Measurements from ENCODE around the gene ADARB1.
A peak's percentile ranks its signal among the peaks of the same experiment; 100 is the strongest.
"Not testable (repeated sequence)": the region's sequence is repeated elsewhere in the genome, so short reads cannot be mapped to it uniquely, and the experiment has no call there.

Gene ADARB1

GRCh38 chr21:45135868-45136267, 61.5 kb downstream of the ADARB1 start:
- no peak for DNase-seq (ENCODE audit: low read depth)

DNA sequence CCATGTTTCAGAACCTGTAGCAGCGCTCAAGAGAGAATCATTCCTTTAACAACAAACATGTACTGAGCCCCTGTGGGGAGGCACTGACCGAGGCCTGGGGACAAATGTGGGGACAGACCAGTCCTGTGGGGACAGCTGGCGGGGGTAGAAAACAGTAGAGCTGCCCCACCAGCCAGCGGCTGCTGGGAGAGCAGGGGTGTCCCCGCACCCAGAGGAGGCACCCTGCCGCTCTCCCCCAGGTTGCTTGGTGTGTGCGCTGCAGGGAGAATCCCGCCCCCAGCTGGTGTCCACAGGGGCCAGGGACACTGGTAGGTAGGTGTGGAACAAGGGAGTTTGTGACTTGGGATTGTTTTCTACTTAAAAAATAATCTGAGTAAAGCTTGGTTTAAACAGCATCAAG, 62.1 kb downstream of the ADARB1 start:
- DNase-seq (ENCODE audit: low read depth) = no peak

DNA sequence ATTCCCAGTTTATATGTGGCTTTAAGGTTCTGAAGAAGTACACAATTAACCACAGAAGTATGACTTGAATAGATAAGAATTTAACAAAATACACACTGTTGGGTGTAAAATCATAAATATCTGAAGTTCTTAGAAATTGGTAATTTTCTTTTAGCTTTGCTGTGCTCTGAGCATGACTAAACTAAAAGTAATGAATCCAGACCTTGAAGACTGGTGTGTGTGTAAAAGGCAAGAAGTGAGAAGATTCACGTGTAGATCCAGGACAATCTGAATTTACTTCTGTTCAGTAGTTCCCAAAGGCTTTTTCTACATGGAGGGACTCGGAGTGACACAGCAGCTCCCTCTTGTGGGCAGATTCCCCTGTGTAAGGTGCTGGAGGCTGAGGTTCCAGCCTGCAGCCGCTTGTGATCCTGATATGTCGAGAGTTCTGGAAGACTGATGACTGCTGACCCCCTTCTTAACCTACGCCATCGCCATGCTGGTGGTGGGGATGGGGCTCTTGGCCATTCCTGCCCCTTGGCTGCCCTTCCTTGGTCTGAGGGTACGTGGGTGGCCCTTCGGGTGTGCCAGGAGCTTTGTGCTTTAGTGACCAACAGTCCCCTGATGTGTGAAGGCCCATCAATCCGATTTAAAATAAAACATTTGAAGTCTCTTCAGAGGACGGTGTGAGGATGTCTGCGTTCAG, 62.7 kb downstream of the ADARB1 start:
- peak; percentile 38 for DNase-seq (ENCODE audit: low read depth)

DNA sequence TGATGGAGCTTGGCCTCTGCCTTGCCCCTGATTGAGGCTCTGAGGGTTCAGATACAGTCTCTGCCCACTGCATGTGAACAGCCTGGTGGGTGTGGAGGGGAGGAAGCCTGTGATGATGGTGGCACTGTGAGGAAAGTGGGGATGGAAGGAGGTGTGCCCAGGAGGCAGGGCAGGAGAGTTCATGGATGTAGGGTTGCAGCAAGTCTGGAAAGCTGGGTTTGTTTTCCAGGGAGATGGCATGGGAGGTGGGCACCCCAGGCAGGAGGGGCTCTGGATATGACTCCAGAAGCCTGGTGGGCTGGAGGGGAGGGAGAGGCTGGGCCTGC, 63.2 kb downstream of the ADARB1 start:
- no peak for DNase-seq (ENCODE audit: low read depth)

DNA sequence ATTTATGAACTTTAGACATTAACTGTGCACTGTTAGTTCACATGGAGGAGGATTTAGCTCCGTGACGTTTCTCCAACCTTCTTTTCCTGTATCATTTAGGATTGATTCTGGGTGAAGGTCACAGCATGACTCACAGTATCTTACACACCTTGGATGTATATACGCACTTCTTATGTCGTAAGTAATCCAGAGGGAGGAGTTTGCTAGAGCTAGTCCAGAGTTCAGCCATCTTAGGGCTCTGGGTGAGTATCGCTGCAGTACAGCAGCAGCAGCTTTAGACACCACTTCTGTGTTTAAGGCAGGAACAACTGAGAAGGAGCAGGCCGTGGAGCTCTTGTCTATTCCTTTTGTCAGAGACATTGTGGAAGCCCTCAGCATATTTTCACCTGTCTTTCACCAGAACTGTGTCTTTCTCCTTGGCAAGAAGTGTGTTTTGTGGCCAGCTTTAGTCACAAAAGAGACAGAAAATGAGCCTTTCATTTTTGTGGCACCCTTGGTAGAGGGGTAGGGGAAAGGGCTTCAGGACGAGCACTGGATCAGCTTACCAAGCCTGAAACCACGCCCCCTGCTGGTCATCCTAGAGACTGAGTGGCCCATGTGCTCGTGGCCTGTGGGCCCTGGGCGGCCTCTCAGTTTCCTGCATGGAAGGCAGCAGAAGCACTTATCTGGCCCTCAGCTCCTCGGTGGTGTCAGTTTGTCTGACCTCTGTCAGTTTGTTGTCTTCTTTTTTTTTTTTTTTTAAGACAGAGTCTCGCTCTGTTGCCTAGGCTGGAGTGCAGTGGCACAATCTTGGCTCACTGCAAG, 64.0 kb downstream of the ADARB1 start:
- DNase-seq (ENCODE audit: low read depth) = peak; percentile 46

GRCh38 chr21:45139003-45139360, 64.6 kb downstream of the ADARB1 start:
- not testable (repeated sequence) for DNase-seq (ENCODE audit: low read depth)

GRCh38 chr21:45139473-45139872, 65.1 kb downstream of the ADARB1 start:
- no peak for DNase-seq (ENCODE audit: low read depth)

DNA sequence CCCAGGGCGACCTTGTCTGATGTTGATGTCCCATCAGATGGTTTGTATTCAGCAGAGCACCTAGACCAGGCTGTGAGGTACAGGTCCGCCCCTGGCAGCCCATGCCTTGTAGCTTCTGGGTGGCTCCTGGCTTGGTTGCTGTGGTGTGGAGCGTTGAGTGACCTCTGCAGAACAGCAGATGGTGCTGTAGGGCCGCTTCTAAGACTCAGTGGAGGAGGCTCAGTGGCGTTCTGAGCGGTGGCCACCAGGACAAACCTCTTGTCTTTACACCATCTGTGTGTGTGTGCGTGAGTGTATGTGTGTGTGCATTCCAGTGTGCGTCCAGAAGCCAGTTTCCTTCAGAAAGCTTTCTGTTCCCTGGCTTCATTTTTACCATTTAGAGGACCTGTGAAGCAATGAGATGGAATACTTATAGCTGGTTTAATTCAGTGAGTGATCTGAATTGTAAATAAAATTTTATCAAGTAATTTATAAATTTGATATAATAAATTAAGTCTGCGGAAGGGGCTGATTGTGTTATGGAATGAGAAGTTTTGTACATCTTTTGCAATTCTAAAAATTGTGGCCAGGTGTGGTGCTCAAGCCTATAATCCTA, 66.1 kb downstream of the ADARB1 start:
- peak; percentile 26 for DNase-seq (ENCODE audit: low read depth)

GRCh38 chr21:45140944-45141343, 66.6 kb downstream of the ADARB1 start:
- DNase-seq (ENCODE audit: low read depth) = not testable (repeated sequence)

DNA sequence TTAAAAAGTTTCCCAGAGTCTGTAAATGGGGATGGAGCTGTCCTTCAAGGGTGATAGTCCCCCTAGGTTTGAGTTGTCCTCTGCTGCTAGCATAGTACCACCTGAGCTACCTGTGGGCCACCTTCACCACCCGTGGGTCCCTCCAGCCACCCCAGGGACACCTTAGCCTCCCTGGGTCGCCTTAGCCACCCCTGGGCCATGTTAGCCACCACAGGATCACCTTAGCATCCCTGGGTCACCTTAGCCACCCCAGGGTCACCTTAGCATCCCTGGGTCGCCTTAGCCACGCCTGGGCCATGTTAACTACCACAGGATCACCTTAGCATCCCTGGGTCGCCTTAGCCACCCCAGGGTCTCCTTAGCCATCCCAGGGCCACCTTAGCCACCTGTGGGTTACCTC, 67.1 kb downstream of the ADARB1 start:
- DNase-seq (ENCODE audit: low read depth) = no peak

GRCh38 chr21:45142469-45143308, 68.3 kb downstream of the ADARB1 start:
- DNase-seq (ENCODE audit: low read depth) = no peak

DNA sequence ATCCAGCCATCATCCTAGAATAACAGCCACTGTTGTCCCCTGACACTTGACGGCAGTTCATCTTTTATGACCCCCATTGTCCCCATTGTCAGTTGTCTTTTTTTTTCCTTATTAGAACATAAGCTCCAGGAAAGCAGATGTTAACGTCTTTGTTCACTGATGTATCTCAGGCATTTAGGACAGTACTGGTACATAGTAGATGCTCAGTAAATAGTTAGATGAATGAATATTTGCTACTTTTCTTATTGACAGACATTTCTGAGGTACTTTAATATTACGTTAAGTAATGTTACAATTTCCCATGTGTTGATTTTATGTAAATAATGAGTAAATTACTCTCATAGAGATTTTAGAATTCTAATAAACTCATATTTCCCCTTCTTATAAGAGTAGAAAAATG, 69.5 kb downstream of the ADARB1 start:
- DNase-seq (ENCODE audit: low read depth) = no peak

GRCh38 chr21:45145146-45145545, 70.8 kb downstream of the ADARB1 start:
- no peak for DNase-seq (ENCODE audit: low read depth)

- DNase-seq (ENCODE audit: low read depth) = not testable (repeated sequence)
Observed at GRCh38 chr21:45145846-45146245, 71.5 kb downstream of the ADARB1 start.

GRCh38 chr21:45146306-45146705, 71.9 kb downstream of the ADARB1 start:
- no peak for DNase-seq (ENCODE audit: low read depth)

GRCh38 chr21:45146801-45147200, 72.4 kb downstream of the ADARB1 start:
- no peak for DNase-seq (ENCODE audit: low read depth)

- no peak for DNase-seq (ENCODE audit: low read depth)
Observed at GRCh38 chr21:45147473-45148315, 73.3 kb downstream of the ADARB1 start.

DNA sequence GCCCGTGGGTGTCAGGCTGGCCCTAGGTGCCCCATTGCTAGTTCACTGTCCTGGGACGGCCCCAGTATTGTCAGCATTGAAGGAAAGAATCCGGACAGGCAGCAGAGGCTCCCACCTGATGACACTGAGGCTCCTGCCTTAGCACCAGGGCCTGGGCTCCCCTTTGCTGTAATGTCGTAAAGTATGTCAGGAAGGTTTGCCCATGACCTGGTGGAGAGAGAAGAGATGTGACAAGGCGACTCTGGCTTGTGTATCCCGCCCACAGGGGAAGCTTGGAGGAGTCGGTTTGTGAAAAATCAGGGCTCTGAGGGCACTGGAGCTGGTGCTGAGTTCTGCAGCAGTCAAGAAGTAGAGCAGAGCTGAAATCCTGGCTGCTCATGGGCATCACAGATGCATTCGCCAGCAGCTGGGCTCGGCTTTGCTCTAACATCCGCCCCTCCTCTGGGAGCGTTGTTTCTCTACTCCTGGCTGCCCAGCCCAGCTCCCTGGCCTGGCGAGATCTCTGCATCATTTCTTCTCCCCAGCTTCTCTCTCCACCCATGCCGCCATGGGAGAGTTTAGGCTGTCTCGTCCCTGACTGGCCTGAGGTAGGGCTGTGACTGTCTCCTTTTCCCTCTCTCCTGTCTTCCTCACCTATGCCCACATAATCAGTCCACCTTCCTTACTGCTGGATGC, 74.1 kb downstream of the ADARB1 start:
- DNase-seq (ENCODE audit: low read depth) = no peak

- no peak for DNase-seq (ENCODE audit: low read depth)
Observed at GRCh38 chr21:45149021-45149420, 74.6 kb downstream of the ADARB1 start.

- DNase-seq (ENCODE audit: low read depth) = no peak
Observed at GRCh38 chr21:45150638-45151131, 76.3 kb downstream of the ADARB1 start.
